ENCODE results near the gene SYK.

The SYK gene

DNA sequence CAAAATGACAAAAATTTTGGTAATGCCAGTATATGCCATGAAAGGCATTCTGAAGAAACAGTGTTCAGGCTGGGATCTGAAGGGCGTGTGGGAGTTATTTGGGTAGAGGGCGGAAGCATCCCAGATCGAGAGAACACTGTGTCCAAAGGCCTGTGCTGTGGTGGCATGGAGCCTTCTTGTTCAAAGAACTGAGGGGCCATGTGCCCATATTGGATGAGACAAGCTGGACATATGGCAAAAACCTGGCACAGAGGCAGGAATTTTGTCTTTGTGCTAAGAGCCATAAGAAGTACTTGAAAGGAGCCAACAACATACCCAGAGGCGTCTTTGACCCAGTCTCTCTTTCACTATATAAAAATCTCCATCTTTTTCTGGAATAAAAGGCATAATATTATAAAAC is 128.0 kb downstream of the SYK start:
- Histone ChIP-seq H3K9me3 (ENCODE audit: control insufficient read depth, insufficient read depth, low read depth, low read length) (no peaks in the 10 kb centered on the region), H3K4me1 (ENCODE audit: control insufficient read depth, insufficient read depth, low read length) (no peaks in the 10 kb centered on the region), H3K36me3 (ENCODE audit: control insufficient read depth in 2 of 2, insufficient read depth in 1 of 2, low read length in 2 of 2) (no peaks in the 10 kb centered on the region), H3K4me3 (ENCODE audit: low read depth, low read length) (no peak overlapping the region), H3K27ac (ENCODE audit: extremely low read depth, low read depth, low read length) (no peak overlapping the region)
- CTCF ChIA-PET = interaction anchor here (0.6 to 3.4 kb wide), 2 partner anchors 15 to 73 kb away, joined by 3 to 14 read pairs; no protein-coding TSS in a partner anchor
- TF ChIP-seq ZNF37A (tag by site-specific recombination; IDR thresholded peaks at IDR 0.05) (no peak), ZNF121 (tag by site-specific recombination; IDR thresholded peaks at IDR 0.05) (no peak), ZNF114 (tag by site-specific recombination; IDR thresholded peaks at IDR 0.05) (no peak), ZNF19 (tag by site-specific recombination; IDR thresholded peaks at IDR 0.05; ENCODE audit: low read depth) (no peak), ZFHX2 (tag by site-specific recombination; conservative IDR thresholded peaks at IDR 0.05) (no peak), KLF1 (tag by site-specific recombination; IDR thresholded peaks at IDR 0.05) (no peak), ZNF501 (tag by site-specific recombination; IDR thresholded peaks at IDR 0.05) (no peak), ZNF48 (tag by site-specific recombination; IDR thresholded peaks at IDR 0.05) (no peak), ZNF184 (tag by site-specific recombination; IDR thresholded peaks at IDR 0.05) (no peak), ZNF302 (tag by site-specific recombination; IDR thresholded peaks at IDR 0.05; ENCODE audit: low read depth) (no peak), ZNF585B (tag by site-specific recombination; IDR thresholded peaks at IDR 0.05) (no peak), ZNF133 (tag by site-specific recombination; IDR thresholded peaks at IDR 0.05) (no peak)
- TF ChIP-seq, protein P1, sequence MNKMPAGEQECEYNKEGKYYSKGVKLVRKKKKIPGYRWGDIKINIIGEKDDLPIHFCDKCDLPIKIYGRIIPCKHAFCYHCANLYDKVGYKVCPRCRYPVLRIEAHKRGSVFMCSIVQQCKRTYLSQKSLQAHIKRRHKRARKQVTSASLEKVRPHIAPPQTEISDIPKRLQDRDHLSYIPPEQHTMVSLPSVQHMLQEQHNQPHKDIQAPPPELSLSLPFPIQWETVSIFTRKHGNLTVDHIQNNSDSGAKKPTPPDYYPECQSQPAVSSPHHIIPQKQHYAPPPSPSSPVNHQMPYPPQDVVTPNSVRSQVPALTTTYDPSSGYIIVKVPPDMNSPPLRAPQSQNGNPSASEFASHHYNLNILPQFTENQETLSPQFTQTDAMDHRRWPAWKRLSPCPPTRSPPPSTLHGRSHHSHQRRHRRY (tag by site-specific recombination; IDR thresholded peaks at IDR 0.05) = no peak
- TF ChIP-seq, protein P2, sequence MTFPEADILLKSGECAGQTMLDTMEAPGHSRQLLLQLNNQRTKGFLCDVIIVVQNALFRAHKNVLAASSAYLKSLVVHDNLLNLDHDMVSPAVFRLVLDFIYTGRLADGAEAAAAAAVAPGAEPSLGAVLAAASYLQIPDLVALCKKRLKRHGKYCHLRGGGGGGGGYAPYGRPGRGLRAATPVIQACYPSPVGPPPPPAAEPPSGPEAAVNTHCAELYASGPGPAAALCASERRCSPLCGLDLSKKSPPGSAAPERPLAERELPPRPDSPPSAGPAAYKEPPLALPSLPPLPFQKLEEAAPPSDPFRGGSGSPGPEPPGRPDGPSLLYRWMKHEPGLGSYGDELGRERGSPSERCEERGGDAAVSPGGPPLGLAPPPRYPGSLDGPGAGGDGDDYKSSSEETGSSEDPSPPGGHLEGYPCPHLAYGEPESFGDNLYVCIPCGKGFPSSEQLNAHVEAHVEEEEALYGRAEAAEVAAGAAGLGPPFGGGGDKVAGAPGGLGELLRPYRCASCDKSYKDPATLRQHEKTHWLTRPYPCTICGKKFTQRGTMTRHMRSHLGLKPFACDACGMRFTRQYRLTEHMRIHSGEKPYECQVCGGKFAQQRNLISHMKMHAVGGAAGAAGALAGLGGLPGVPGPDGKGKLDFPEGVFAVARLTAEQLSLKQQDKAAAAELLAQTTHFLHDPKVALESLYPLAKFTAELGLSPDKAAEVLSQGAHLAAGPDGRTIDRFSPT (tag by site-specific recombination; IDR thresholded peaks at IDR 0.05) = no peak
- POLR2A ChIA-PET = no interaction called here

DNA sequence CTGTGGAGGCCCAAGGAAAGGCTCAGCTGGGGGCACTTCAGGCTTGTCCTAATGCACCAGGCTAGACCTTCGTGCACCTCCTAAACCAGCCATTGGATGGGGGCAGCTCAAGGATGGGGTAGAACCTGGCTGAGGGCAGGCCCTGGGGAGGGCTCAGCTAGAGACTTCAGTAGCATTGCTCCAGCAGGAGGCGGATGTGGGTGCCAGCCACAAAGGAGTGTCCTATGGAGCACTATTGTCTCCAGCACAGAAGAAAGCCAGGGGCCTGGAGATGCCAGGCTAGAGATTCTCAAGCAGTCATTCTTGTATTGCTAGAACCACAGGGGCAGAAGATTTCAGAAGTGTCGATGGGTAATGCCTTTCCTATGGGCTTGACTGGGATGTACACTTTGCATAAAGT is 131.8 kb downstream of the SYK start:
- CTCF ChIA-PET = interaction anchor here (1.1 to 2.6 kb wide), 3 partner anchors 18 to 1021 kb away, joined by 3 to 11 read pairs (median 5); no protein-coding TSS in a partner anchor

DNA sequence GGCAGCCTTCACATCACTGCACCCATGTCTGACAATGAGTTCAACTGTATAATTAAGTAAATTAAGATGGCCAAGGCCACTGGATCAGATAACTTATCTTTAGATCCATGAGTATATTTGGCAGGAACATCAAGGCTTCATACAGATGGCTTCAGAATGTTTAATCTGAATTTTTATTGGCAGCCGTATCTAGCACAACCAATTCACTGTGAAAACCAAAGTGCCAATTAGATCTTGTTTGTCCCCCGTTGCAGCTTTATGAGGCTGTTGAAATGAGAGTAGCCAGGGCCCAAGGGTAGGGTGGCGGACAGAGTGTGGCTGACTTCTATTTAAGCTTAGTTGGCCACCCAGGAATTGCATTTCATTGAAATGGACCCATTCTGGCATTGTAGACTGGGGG is 137.7 kb downstream of the SYK start:
- ChIA-PET POLR2A (no interaction called here), CTCF (no interaction called here)
- H3K9me3 ChIP-seq (ENCODE audit: control insufficient read depth, insufficient read depth, low read depth, low read length) = no peaks in the 10 kb centered on the region
- TF ChIP-seq SP3 (tag by site-specific recombination; IDR thresholded peaks at IDR 0.05) = no peak
- TF ChIP-seq, protein P3, sequence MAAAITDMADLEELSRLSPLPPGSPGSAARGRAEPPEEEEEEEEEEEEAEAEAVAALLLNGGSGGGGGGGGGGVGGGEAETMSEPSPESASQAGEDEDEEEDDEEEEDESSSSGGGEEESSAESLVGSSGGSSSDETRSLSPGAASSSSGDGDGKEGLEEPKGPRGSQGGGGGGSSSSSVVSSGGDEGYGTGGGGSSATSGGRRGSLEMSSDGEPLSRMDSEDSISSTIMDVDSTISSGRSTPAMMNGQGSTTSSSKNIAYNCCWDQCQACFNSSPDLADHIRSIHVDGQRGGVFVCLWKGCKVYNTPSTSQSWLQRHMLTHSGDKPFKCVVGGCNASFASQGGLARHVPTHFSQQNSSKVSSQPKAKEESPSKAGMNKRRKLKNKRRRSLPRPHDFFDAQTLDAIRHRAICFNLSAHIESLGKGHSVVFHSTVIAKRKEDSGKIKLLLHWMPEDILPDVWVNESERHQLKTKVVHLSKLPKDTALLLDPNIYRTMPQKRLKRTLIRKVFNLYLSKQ (tag by site-specific recombination; IDR thresholded peaks at IDR 0.05; ENCODE audit: borderline replicate concordance) = no peak
- TF ChIP-seq, protein P4, sequence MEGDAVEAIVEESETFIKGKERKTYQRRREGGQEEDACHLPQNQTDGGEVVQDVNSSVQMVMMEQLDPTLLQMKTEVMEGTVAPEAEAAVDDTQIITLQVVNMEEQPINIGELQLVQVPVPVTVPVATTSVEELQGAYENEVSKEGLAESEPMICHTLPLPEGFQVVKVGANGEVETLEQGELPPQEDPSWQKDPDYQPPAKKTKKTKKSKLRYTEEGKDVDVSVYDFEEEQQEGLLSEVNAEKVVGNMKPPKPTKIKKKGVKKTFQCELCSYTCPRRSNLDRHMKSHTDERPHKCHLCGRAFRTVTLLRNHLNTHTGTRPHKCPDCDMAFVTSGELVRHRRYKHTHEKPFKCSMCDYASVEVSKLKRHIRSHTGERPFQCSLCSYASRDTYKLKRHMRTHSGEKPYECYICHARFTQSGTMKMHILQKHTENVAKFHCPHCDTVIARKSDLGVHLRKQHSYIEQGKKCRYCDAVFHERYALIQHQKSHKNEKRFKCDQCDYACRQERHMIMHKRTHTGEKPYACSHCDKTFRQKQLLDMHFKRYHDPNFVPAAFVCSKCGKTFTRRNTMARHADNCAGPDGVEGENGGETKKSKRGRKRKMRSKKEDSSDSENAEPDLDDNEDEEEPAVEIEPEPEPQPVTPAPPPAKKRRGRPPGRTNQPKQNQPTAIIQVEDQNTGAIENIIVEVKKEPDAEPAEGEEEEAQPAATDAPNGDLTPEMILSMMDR (tag by site-specific recombination; IDR thresholded peaks at IDR 0.05) = no peak
- no peak overlapping the region for H3K27ac ChIP-seq (ENCODE audit: extremely low read depth, low read depth, low read length)
- H3K4me1 ChIP-seq (ENCODE audit: control insufficient read depth, insufficient read depth, low read length) = no peaks in the 10 kb centered on the region
- no peak overlapping the region for H3K4me3 ChIP-seq (ENCODE audit: low read depth, low read length)
- H3K36me3 ChIP-seq (ENCODE audit: control insufficient read depth in 2 of 2, insufficient read depth in 1 of 2, low read length in 2 of 2) = no peaks in the 10 kb centered on the region

More for the DNA sequence above, 131.8 kb downstream of the SYK start:
- Histone ChIP-seq H3K36me3 (ENCODE audit: control insufficient read depth in 2 of 2, insufficient read depth in 1 of 2, low read length in 2 of 2) (no peaks in the 10 kb centered on the region), H3K4me1 (ENCODE audit: control insufficient read depth, insufficient read depth, low read length) (no peaks in the 10 kb centered on the region), H3K27ac (ENCODE audit: extremely low read depth, low read depth, low read length) (no peak overlapping the region), H3K4me3 (ENCODE audit: low read depth, low read length) (no peak overlapping the region), H3K9me3 (ENCODE audit: control insufficient read depth, insufficient read depth, low read depth, low read length) (no peaks in the 10 kb centered on the region)
- POLR2A ChIA-PET = no interaction called here
- no peak for TF ChIP-seq ZNF654 (tag by site-specific recombination; IDR thresholded peaks at IDR 0.05; ENCODE audit: low read depth)
- TF ChIP-seq FEZF1 (tag by site-specific recombination; IDR thresholded peaks at IDR 0.05) = no peak
- no peak for TF ChIP-seq ZNF433 (tag by site-specific recombination; IDR thresholded peaks at IDR 0.05; ENCODE audit: low read depth)
- no peak for TF ChIP-seq ZNF16 (tag by site-specific recombination; IDR thresholded peaks at IDR 0.05; ENCODE audit: low read depth)
- TF ChIP-seq ZNF837 (tag by site-specific recombination; IDR thresholded peaks at IDR 0.05) = no peak
- TF ChIP-seq ZNF658 (tag by site-specific recombination; IDR thresholded peaks at IDR 0.05) = no peak
- TF ChIP-seq ZFP69B (tag by site-specific recombination; IDR thresholded peaks at IDR 0.05) = no peak
- TF ChIP-seq ZNF311 (tag by site-specific recombination; IDR thresholded peaks at IDR 0.05; ENCODE audit: borderline replicate concordance) = no peak
- no peak for TF ChIP-seq ZNF133 (tag by site-specific recombination; IDR thresholded peaks at IDR 0.05)
- no peak for TF ChIP-seq ZNF132 (tag by site-specific recombination; IDR thresholded peaks at IDR 0.05; ENCODE audit: borderline replicate concordance)
- TF ChIP-seq ZNF248 (tag by site-specific recombination; IDR thresholded peaks at IDR 0.05) = no peak
- TF ChIP-seq ZNF623 (tag by site-specific recombination; IDR thresholded peaks at IDR 0.05) = no peak
- no peak for TF ChIP-seq SP2 (tag by site-specific recombination; IDR thresholded peaks at IDR 0.05)
- no peak for TF ChIP-seq ZNF335 (tag by site-specific recombination; conservative IDR thresholded peaks at IDR 0.05)
- TF ChIP-seq SCRT1 (tag by site-specific recombination; IDR thresholded peaks at IDR 0.05; ENCODE audit: borderline replicate concordance) = no peak
- TF ChIP-seq ZBTB17 (tag by site-specific recombination; IDR thresholded peaks at IDR 0.05) = no peak

Measured in HEK293 (cell line).